Prostate gland (tissue), 2 donors: ENCODE measurements around the gene DNAJB4.

Experiments
- POLR2A ChIP-seq: fragments of 450-650 bp; IDR thresholded peaks from one replicate; pipeline ENCODE4 v1.6.1; 2016; ENCODE audit warnings: antibody characterized with exemption, mild to moderate bottlenecking
- POLR2AphosphoS5 ChIP-seq: sonication (generic); formaldehyde crosslinking; IDR thresholded peaks from one replicate; pipeline ENCODE4 v1.6.1; 2017; ENCODE audit warnings: antibody characterized with exemption
- TF ChIP-seq, protein P1 (sequence below), 4 experiments: fragments of 200-600 bp in 2 of 4; fragments of 450-650 bp in 2 of 4; sonication (generic) in 2 of 4; IDR thresholded peaks; 1 replicate in 3 of 4; 2 replicates in 1 of 4; pipeline ENCODE4 v1.5.1; 2016 to 2019; ENCODE audit warnings: antibody characterized with exemption in 4 of 4, mild to moderate bottlenecking in 2 of 4, moderate library complexity in 2 of 4

DNA sequence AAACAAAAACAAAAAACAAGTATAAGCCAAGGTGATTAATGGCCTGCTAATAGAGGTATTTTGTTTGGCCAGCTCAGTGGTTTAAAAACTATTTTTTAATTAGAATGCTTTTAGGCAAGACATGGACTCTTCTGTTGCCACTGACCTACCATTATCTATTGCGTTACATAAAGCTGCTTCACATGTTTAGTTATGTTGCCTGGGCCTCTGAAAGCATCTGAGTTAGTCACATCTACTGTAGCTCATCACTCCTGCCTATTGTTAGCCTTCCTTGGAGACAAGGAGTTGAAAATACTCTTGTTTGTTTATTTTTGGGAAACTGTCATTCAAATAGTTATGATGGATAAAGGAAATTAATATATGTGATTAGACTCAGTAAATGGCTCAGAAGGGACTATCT, 14.3 kb downstream of the DNAJB4 start:
- TF ChIP-seq POLR2A, result no peak
- TF ChIP-seq, protein P1, sequence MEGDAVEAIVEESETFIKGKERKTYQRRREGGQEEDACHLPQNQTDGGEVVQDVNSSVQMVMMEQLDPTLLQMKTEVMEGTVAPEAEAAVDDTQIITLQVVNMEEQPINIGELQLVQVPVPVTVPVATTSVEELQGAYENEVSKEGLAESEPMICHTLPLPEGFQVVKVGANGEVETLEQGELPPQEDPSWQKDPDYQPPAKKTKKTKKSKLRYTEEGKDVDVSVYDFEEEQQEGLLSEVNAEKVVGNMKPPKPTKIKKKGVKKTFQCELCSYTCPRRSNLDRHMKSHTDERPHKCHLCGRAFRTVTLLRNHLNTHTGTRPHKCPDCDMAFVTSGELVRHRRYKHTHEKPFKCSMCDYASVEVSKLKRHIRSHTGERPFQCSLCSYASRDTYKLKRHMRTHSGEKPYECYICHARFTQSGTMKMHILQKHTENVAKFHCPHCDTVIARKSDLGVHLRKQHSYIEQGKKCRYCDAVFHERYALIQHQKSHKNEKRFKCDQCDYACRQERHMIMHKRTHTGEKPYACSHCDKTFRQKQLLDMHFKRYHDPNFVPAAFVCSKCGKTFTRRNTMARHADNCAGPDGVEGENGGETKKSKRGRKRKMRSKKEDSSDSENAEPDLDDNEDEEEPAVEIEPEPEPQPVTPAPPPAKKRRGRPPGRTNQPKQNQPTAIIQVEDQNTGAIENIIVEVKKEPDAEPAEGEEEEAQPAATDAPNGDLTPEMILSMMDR (IDR thresholded peaks at IDR 0.05), result no peak
- no peak for TF ChIP-seq POLR2AphosphoS5
